Activated T-cell treated with anti-CD3 and anti-CD28 coated beads, Interleukin-2, amount 50 U/mL, for 48 hours (primary cell): ENCODE measurements around the gene CLTCL1.
A peak's percentile ranks its signal among the peaks of the same experiment; 100 is the strongest.
"Not testable (repeated sequence)": the region's sequence is repeated elsewhere in the genome, so short reads cannot be mapped to it uniquely, and the experiment has no call there.

Experiments
- DNase-seq, 2 experiments: peaks; one replicate each; pipeline ENCODE4 v3.0.0-alpha.2; 2020

The CLTCL1 gene

DNA sequence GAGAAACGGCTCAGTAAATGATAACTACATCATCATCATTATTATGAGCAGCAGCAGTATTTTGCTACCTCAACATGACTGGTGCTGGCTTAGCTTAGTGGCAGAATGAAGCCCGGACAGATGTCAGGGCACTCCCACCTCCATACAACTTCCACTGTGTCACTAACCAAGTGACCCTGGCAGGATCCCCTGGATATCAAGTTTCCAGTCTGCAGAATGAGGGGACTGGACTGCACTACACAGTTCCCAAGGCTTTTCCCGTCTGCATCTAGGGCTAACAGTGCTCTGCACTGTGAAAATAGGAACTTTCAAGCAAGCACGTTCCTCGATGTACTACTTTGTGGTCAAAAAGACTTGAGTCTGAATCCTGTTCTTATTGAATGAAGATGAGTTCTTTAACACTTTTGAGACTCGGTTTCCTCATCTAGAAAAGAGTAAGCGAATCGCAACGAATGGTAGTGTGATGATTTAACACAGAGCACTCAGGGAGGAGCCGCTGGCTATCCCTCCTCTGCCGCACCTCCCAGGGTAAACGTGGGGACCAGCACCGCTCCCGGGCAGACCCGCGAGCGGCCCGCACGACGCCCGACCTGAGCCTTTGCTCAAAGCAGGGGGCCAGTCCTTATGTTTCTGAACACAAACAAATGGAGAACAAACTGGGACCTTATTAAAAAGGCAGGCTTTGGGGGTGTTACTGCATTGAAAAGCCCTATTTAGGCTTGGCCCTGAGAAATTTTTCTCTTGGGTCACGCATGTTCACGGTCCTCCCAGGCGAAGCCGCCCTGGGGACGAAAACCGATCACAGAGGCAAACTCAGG is 910 bp downstream of the CLTCL1 start:
- DNase-seq, result peak in 1 of 2 experiments; percentile 31

DNA sequence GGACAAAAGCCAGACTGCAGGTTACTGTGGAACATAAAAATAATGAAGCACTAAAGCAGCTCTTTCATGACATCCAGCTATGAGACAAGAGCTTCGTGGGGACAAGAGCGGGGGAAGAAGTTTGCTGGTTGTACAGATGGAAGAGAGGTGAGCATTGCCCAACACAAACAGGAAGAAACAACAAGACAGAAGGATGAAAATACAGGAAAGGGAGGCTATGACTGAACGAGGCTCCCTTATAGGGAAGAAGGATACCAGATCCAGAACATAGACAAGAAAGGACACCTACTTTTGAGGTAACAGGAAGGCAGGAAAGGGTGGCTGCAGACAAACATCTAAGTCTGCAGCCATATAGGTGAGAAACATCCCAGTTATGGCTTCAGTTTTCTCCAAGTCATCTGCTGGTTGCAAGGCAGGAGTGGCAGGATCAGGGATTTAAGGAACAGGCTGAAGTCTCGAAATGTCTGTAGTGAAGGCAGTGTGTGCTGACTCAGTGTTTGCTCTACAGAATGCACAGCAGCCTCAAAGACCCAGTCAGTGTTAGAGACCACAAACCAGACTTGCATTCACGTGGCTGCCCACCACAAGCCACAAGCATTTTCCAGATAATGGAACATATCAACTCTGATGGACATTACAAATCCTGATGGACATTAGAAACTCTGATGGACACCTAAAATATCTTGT is 1.9 kb downstream of the CLTCL1 start:
- DNase-seq, result peak; percentile 31 to 32

DNA sequence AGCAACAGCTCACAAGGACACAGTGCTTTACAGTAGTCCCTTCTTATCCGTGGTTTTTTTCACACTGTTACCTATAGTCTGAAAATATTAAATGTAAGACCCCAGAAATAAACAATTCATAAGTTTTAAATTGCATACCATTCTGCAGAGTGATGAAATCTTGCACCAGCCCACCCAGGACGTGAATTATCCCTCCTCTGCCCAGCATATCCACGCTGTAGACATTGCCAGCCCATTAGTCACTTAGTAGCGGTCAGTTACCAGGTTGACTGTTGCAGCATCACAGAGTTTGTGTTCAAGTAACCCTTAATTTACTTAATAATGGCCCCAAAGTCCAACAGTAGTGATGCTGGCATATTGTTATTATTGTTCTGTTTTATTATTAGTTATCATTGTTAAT is 3.6 kb downstream of the CLTCL1 start:
- DNase-seq, result no peak

DNA sequence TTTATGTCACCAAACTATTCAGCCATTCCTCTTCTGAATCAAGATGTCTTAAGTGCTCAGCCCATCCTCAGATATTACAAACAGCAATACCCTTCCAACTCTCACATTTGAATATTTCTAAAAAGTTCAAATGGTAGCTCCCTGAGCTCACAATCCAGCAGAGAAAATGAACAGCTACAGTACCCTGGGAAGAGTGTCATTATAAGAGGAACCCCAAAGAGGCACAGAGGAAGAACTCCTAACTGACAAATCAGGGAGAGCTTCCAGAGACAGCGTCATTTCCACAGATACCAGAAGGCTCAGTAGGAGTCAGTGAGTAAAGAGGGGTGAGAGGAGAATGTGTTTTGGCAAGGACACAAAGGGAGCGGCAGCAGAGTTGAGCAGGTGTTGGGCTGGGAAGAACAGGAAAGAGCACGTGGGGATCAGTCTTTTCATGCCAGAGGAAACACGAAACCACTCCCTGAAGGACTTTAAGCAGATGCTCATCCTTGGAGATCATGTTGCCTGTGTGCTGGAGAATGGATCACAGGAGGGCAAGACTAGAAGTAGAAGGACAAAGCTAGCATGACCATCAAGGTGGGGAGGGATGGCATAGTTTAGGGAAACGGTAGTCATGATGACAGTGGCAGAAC is 4.3 kb downstream of the CLTCL1 start:
- no peak for DNase-seq

GRCh38 chr22:19285831-19286230 is 5.7 kb downstream of the CLTCL1 start:
- DNase-seq, result no peak

- DNase-seq, result not testable (repeated sequence)
These were observed 12.4 kb downstream of the CLTCL1 start for GRCh38 chr22:19279143-19279542.

- no peak for DNase-seq
These were observed 13.7 kb downstream of the CLTCL1 start for GRCh38 chr22:19277785-19278184.

DNA sequence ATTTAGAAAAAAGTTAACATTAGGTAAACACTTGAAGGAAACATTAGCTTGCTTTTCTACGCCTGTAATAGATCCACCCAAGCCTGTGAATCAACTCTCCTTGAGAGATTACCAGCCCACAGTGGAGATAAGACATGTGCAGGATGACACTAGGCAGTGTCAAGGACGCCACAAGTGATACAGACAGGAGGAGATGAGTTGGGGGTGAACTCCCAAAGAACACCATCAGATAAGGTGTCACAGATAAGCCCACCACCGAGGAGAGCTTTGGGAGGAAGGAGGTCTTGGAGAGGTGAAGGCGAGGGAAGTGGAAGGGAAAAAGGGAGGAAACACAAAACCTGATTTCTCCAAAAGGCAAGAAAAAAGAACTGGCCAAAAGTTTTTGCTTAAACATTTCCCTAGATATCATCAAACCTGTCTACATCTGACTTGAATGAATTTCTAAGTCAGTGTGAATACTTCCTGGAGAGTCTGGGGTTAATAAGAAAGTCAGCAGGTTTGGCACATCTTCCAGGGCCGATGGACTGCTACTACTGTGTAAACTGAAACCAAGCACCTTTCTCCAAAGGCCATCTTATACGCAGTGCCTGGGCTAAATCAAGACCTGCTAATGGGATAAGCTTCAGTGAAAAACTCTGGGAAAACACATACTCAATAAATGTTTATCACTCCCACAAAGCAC is 15.5 kb downstream of the CLTCL1 start:
- DNase-seq, result no peak

GRCh38 chr22:19275513-19275912 is 16.0 kb downstream of the CLTCL1 start:
- DNase-seq, result no peak

GRCh38 chr22:19275104-19275503 is 16.4 kb downstream of the CLTCL1 start:
- no peak for DNase-seq

DNA sequence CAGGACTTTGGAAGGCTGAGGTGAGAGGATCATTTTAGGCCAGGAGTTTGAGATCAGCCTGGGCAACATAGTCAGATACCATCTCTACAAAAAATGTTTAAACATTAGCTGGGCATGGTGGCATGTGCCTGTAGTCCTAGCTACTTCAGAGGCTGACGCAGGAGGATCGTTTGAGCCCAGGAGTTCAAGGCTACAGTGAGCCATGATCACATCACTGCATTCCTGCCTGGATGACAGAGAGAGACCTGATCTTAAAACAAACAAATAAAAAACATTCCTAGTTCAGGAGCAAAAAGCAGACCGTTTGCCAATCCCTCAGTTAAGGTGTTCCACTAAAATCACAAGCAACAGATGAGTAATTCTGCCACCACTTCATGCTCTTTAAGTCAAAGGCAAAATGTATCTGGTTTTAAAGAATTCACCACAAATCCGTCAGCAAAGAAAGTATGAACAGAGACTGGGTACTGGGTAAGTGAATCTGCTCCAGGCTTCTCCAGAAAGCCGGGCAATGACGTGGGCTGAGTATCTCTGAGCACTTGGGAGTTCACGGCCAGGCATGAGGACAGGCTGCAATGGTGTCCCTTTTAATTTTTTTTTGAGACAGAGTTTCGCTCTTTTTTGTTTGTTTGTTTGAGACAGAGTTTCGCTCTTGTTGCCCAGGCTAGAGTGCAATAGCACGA is 19.5 kb downstream of the CLTCL1 start:
- DNase-seq, result no peak

DNA sequence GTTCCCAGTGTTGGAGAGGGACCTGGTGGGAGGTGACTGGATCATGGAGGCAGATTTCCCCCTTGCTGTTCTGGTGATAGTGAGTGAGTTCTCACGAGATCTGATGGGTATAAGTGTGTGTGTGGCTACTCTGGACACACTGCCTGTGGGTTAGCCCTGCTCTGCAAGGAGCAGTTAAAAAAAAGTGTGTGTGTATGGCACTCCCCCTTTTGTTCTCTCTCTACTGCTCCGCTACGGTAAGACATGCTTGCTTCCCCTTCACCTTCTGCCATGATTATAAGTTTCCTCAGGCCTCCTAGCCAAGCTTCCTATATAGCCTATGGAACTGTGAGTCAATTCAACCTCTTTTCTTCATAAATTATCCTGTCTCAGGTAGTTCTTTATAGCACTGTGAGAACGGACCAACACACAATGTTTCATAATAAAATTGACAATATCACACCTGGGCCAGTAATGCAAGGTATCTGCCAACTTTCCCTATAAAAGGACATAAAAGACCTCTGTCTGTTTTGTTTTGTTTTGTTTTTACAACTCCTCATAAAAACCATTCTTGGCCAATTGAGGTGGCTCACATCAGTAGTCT is 20.2 kb downstream of the CLTCL1 start:
- no peak for DNase-seq

DNA sequence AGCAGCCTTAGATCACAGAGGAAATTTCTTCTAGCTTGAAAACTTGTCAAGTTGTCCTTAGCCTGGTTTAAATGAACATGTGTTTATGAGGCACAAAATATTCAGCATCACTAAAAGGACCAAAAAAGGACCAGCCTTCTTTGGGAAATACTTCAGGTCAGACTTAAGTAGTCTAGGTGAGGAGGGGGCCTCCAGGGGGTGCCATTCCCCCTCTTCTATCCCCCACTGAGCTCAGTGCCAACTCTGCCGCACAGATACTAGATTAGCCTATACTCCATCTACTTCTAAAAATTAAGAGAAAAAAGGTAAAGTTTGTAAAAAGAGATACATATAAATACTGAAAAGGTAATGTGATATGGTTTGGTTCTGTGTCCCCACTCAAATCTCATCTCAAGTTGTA is 20.6 kb downstream of the CLTCL1 start:
- no peak for DNase-seq

GRCh38 chr22:19266547-19267086 is 24.9 kb downstream of the CLTCL1 start:
- no peak for DNase-seq

- no peak for DNase-seq
These were observed 25.7 kb downstream of the CLTCL1 start for GRCh38 chr22:19265779-19266178.

DNA sequence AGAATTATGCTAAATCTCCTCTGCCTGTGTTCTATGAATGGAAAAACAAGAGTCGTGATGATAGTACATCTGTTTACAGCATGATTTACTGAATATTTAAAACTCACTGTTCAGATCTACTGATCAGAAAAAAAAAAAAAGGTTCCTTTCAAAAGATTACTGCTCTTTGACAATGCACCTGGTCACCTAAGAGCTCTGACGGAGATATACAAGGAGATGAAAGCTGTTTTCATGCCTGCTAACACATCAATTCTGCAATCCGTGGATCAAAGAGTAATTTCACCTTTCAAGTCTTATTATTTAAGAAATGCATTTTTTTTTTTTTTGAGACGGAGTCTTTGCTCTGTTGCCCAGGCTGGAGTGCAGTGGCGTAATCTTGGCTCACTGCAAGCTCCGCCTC is 30.7 kb downstream of the CLTCL1 start:
- no peak for DNase-seq

- DNase-seq, result no peak
These were observed 31.3 kb downstream of the CLTCL1 start for GRCh38 chr22:19260194-19260593.

DNA sequence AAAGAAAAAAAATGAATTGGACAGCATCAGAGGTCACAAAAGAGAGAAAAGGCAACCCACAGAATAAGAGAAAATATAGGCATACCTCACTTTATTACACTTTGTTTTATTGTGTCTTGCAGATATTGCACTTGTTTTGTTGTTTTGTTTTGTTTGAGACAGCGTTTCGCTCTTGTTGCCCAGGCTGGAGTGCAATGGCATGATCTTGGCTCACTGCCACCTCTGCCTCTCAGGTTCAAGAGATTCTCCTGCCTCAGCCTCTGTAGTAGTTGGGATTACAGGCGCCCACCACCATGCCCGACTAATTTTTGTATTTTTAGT is 32.6 kb downstream of the CLTCL1 start:
- not testable (repeated sequence) for DNase-seq

DNA sequence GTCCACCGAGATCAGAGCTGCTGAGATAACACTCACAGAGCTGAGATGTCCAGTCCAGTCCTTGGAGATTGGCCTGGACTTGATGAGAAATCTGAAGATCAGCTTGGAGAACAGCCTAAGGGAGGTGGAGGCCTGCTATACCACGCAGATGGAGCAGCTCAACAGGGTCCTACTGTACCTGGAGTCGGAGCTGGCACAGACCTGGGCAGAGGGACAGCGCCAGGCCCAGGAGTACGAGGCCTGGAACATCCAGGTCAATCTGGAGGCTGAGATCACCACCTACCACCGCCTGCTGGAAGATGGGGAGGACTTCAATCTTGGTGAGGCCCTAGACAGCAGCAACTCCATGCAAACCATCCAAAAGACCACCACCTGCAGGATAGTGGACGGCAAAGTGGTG is 33.1 kb downstream of the CLTCL1 start:
- no peak for DNase-seq

DNA sequence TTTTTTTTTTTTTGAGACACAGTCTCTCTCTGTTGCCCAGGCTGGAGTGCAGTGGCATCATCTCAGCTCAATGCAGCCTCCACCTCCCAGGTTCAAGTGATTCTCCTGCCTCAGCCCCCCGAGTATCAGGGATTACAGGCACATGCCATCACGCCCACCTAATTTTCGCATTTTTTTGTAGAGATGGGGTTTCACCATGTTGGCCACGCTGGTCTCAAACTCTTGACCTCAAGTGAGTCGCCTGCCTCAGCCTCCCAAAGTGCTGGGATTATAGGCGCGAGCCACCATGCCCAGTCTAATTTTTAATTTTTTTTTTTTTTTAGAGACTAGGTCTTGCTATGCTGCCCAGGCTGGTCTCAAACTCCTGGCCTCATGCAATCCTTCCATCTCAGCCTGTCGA is 35.2 kb downstream of the CLTCL1 start:
- not testable (repeated sequence) for DNase-seq

GRCh38 chr22:19253143-19253542 is 38.4 kb downstream of the CLTCL1 start:
- DNase-seq, result no peak
